Stimulated activated CD8-positive, alpha-beta memory T cell treated with anti-CD3 and anti-CD28 coated beads, Interleukin-12 subunit alpha, Interleukin-12 subunit beta, amount 100 ng/mL, for 24 hours (primary cell): Measurements from ENCODE around the gene ARHGAP42.
"Not testable (repeated sequence)": the region's sequence is repeated elsewhere in the genome, so short reads cannot be mapped to it uniquely, and the experiment has no call there.

Experiments
- DNase-seq: peaks from one replicate; pipeline ENCODE4 v3.0.0-alpha.2; 2020; ENCODE audit errors: extremely low read depth

Gene ARHGAP42

DNA sequence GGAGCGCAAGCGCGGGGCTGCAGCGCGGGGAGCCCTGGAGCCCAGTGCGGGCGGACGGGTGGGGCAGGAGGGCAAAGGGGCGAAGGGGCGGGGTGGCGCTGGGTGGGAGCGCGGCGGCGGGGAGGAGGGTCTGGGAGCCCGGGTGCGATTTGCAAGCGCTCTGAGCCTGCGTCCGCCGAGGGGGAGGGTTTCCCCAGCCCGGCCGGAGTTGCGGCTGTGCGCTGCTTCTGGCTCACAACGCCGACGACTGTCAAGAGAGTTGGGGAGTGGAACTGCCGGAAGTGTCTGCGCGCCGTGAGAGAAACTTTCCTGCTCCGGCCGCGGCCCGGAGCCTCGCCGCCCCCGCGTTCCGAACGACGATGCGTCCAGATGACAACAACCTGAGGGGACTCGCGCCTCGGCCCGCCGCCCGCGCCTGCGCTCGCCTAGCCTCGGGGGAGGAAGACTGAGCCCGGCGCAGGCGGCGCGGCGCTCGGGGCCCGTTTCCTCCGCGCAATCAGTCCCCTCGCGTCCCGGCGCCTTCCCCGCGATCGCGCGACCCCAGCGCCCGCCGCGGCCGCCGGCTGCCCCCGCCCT lies at the start of gene ARHGAP42:
ARHGAP42 (plus strand) TSS at position 235 of the 576 bp plus-strand sequence. CDS start 391 bp downstream, outside the sequence.
- DNase-seq, result no peak

GRCh38 chr11:100637706-100638105 lies 49.4 kb upstream of the ARHGAP42 start:
- DNase-seq, result no peak

- DNase-seq, result no peak
Measured at GRCh38 chr11:100638648-100639047, 48.4 kb upstream of the ARHGAP42 start.

- DNase-seq, result no peak
Measured at GRCh38 chr11:100639140-100639539, 47.9 kb upstream of the ARHGAP42 start.

GRCh38 chr11:100640071-100640470 lies 47.0 kb upstream of the ARHGAP42 start:
- no peak for DNase-seq

DNA sequence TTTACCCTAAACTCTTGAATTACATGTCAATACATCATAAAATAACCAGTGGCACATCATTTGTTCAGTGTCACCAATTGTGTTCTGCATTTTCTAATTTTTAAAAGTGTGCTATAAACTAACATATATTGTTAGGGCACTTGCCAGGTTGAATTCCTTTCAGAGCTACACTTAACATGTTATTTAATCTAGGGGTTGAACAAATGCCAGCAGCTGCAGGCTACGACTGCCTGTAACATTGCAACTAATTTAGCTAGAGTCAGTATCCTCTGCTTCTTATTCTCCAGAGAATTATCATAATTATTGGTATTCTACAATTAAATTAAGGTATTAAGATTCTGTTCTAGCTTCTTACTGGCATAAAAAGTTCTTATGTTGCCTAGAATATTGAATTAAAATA lies 46.4 kb upstream of the ARHGAP42 start:
- no peak for DNase-seq

DNA sequence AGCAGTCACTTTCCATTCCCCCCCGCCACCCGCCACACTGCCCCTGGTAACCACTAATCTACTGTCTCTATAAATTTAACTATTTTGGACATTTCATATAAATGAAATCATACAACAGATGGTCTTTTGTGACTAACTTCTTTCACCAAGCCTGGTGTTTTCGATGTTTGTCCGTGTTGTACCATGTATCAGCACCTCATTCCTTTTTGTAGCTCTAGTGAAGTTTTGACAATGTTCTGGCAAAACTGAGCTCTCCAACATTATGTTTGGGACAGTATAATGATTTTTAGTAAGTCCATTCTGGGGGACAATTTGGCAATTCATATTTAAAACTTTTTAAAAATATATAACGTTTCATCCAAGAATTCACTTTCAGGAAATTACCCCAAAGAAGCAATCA lies 45.6 kb upstream of the ARHGAP42 start:
- DNase-seq, result no peak

DNA sequence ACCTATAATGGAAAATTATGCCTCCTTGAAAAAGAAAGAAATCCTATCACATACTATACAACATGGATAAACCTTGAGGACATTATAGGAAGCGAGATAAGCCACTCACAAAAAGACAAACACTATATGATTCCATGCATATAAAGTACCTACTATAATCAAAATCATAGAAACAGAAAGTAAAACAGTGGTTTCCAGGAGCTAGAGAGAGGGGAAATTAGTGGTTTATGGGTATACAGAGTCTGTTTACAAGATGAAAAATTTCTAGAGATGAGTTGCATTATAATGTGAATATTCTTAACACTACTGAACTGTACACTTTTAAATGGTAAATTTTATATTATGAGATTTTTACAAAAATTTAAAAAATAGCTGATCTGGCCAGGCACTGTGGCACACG lies 40.5 kb upstream of the ARHGAP42 start:
- DNase-seq, result no peak

DNA sequence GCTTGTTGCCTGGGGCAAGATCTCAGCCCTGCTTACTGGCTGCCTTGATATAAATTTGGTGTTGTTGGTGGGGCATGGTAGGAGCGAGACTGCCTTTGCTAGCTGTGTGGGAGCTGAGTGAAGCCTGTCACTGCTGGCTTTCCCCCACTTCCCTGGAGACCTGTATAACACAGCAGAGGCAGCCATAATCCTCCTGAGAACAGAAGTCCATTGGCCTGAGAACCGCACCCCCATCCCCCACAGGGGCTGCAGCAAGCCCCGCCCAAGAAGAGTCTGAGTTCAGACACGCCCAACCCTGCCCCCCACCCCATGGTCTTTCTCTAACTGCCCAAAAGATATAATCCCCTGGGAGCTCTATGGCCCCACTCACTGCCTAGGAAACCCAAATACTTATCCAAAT lies 39.2 kb upstream of the ARHGAP42 start:
- no peak for DNase-seq

DNA sequence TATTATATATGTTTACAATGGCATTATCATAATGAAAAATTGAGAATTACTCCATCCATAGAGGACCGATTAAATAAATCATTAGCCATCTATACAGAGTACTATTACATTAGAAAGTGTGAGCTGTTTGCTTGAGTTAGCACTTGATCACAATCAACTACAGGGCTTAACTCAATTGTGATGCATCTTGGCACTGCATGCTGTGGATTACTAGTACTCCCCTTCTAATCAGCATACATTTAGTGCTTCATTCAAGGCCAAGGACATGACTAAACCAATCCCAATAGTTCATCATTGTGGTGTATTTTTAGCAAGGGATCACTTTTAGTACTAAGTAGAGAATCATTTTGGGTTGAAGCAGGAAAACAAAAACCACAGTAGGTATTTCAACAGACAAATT lies 23.5 kb upstream of the ARHGAP42 start:
- no peak for DNase-seq

GRCh38 chr11:100663996-100664395 lies 23.1 kb upstream of the ARHGAP42 start:
- no peak for DNase-seq

DNA sequence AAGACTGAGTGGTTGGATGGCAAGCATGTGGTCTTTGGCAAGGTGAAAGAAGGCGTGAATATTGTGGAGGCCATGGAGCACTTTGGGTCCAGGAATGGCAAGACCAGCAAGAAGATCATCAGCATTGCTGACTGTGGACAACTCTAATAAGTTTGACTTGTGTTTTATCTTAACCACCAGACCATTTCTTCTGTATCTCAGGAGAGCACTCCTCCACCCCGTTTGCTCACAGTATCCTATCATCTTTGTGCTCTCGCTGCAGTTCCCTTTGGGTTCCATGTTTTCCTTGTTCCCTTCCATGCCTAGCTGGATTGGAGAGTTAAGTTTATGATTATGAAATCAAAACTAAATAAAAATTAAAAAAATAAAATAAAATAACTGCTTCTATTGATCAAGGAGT lies 20.3 kb upstream of the ARHGAP42 start:
- DNase-seq, result not testable (repeated sequence)

GRCh38 chr11:100667449-100667848 lies 19.6 kb upstream of the ARHGAP42 start:
- DNase-seq, result no peak

- DNase-seq, result no peak
Measured at GRCh38 chr11:100670140-100670539, 16.9 kb upstream of the ARHGAP42 start.

- no peak for DNase-seq
Measured at GRCh38 chr11:100671471-100671870, 15.6 kb upstream of the ARHGAP42 start.

- DNase-seq, result no peak
Measured at GRCh38 chr11:100672498-100673033, 14.5 kb upstream of the ARHGAP42 start.

DNA sequence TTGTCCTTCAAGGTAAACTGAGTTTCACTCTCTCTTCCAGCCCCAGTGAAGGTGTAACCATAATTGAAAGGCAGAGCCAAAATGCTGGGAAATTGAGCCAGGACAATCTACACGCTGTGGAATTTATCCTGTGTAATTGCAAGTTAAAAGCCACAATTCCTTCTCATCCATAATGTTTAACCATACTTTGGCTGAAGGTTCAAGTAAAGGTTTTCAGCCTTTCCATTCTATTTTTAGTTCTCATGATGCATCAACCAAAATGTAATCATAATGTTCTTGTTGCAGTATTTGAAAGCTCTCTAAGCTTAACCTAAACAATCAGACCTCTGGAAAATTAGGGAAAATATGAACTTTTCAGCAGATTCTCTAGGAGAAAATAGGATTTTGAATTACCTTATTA lies 14.0 kb upstream of the ARHGAP42 start:
- DNase-seq, result no peak

DNA sequence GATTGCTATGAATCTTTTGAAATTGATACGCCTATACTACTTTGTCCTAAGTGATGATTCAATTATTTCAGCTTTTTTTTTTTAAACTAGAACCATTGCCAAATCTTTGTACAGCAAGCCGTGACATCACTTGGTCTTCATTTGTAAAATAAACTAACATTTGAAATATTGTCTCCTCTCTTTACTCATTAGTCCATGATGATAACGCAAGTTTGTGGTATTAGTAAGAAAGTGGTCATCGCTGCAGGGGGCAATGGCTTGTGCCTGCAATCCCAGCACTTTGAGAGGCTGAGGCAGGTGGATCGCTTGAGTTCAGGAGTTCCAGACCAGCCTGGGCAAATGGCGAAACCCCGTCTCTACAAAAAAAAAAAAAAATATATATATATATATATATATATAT lies 12.9 kb upstream of the ARHGAP42 start:
- DNase-seq, result no peak

GRCh38 chr11:100675115-100675650 lies 11.9 kb upstream of the ARHGAP42 start:
- DNase-seq, result no peak

DNA sequence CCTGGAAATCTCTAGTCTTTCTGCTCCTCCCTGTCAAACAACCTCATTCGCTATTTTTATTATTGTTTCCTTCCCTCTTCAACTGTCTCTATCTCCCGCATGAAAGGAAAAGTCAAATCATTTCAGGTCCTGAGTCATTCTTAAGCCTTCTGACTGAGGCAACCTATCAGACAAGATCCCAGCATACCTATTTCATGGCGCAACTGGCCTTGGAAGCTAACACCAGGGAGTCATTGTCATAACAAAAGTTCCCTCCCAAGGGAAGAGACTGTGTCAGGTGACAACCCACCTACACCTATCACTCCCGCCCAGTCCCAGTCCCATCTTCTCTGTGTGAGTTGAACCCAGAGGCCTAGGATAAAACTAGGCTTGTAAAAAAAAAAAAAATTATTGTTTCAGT lies 10.2 kb upstream of the ARHGAP42 start:
- no peak for DNase-seq

GRCh38 chr11:100677796-100678195 lies 9.3 kb upstream of the ARHGAP42 start:
- DNase-seq, result no peak

DNA sequence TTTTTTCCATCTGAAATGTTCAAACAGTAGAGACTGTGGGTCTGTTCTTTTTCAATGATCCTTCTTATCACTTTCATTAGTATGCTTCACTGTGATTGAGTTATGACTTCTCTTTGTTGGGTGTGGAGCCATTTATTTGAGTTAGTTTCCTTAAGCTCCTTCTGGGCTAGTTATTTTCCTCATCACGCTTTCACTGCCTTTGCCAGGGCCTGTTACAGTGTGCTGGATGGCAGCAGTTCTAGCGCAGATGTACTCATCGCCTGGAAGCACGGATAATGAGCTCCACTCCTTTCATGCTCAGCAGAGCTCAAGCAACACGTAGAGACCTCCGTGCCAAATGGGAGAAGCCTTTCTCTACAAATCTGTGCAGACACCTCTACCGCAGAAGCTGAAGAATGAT lies 7.0 kb upstream of the ARHGAP42 start:
- no peak for DNase-seq

- no peak for DNase-seq
Measured at GRCh38 chr11:100681064-100681502, 6.0 kb upstream of the ARHGAP42 start.
